ENCODE measurements around the gene FNDC11. TPM values are rescaled to one million over a fixed set of nuclear protein-coding genes. Genes with fewer than 3 reads are reported as not detected.
"Not testable (repeated sequence)": the region's sequence is repeated elsewhere in the genome, so short reads cannot be mapped to it uniquely, and the experiment has no call there.

FNDC11 gene
- total and polyA plus RNA-seq, 4 donors: 0.93 to 1.1 (median 1.0) TPM

GRCh38 chr20:63566395-63567135, 12.6 kb downstream of the FNDC11 start:
- Histone ChIP-seq H3K4me3 (ENCODE audit: low read depth, low read length) (no peak overlapping the region), H3K27me3 (ENCODE audit: control insufficient read depth, insufficient read depth, low read length) (no peaks in the 10 kb centered on the region), H3K9me3 (ENCODE audit: control insufficient read depth, insufficient read depth, low read length) (no peaks in the 10 kb centered on the region), H3K27ac (ENCODE audit: low read depth, low read length) (no peak overlapping the region), H3K36me3 (ENCODE audit: control insufficient read depth, insufficient read depth, low read length) (peaks cover 61% of the 10 kb centered on the region), H3K4me1 (ENCODE audit: control insufficient read depth, insufficient read depth, low read length) (peaks cover 3% of the 10 kb centered on the region)
- no peak for DNase-seq (ENCODE audit: low read depth in 4 of 6, low spot score in 6 of 6)
- WGBS (ENCODE audit: insufficient coverage): 89% methylated on average over 45 of the region's 46 CpGs

DNA sequence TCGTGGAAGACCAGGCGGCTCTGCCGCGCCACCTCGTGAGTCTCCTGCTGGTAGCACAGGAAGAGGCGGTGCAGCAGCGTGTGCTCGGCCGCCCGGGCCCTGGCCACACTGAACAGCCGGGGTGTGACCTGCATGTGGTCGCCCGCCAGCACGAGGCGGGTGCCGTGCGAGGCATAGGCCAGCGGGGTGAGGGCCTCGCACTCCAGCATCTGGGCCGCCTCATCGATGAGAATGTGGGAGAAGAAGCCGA, 13.1 kb downstream of the FNDC11 start:
- Histone ChIP-seq H3K4me1 (ENCODE audit: control insufficient read depth, insufficient read depth, low read length) (peaks cover 3% of the 10 kb centered on the region), H3K4me3 (ENCODE audit: low read depth, low read length) (no peak overlapping the region), H3K36me3 (ENCODE audit: control insufficient read depth, insufficient read depth, low read length) (peaks cover 61% of the 10 kb centered on the region), H3K27me3 (ENCODE audit: control insufficient read depth, insufficient read depth, low read length) (no peaks in the 10 kb centered on the region), H3K9me3 (ENCODE audit: control insufficient read depth, insufficient read depth, low read length) (no peaks in the 10 kb centered on the region), H3K27ac (ENCODE audit: low read depth, low read length) (no peak overlapping the region)
- DNase-seq (ENCODE audit: low read depth in 4 of 6, low spot score in 6 of 6): no peak
- 96% methylated on average over 22 of the region's 22 CpGs for WGBS (ENCODE audit: insufficient coverage)

DNA sequence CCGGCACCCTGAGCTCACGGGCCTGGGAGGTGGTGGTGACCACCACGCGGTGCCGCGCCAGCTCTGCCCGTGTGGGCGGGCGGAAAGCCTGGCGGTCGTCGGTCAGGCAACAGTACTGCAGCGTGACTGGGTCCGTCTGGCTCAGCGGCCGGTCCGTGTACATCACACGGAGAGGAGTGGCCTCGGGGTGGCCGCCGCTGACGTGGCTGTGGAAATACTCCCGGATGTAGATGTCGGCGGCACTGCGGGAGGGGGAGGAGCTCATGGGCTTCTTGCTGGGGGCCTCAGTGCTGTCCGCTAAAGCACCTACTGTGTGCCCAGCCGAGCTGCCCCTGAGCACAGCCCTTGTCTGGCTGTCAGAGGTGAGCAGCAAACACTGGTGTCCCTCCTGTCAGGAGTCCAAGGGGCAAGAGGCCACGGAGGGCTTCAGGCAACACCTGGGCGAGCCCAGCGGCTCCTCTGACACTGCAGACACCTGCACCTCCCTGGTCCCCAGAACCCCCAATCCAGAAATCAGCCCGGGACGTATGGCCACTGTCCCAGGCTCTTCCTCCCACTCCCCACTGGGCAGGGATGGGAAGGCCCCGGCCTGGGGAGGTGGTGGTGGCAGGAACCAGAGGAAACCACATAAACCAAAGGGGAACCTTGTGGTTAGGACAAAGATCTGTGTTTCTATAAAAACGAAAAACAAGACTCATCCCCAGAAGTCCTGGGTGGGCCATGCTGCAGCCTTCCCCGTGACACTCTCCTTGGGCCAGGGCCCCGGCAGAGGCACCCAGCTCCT, 13.6 kb downstream of the FNDC11 start:
- Histone ChIP-seq H3K9me3 (ENCODE audit: control insufficient read depth, insufficient read depth, low read length) (no peaks in the 10 kb centered on the region), H3K27ac (ENCODE audit: low read depth, low read length) (no peak overlapping the region), H3K36me3 (ENCODE audit: control insufficient read depth, insufficient read depth, low read length) (peaks cover 61% of the 10 kb centered on the region), H3K4me1 (ENCODE audit: control insufficient read depth, insufficient read depth, low read length) (peaks cover 3% of the 10 kb centered on the region), H3K4me3 (ENCODE audit: low read depth, low read length) (no peak overlapping the region), H3K27me3 (ENCODE audit: control insufficient read depth, insufficient read depth, low read length) (no peaks in the 10 kb centered on the region)
- WGBS (ENCODE audit: insufficient coverage): 90% methylated on average over 32 of the region's 37 CpGs
- no peak for DNase-seq (ENCODE audit: low read depth in 4 of 6, low spot score in 6 of 6)

DNA sequence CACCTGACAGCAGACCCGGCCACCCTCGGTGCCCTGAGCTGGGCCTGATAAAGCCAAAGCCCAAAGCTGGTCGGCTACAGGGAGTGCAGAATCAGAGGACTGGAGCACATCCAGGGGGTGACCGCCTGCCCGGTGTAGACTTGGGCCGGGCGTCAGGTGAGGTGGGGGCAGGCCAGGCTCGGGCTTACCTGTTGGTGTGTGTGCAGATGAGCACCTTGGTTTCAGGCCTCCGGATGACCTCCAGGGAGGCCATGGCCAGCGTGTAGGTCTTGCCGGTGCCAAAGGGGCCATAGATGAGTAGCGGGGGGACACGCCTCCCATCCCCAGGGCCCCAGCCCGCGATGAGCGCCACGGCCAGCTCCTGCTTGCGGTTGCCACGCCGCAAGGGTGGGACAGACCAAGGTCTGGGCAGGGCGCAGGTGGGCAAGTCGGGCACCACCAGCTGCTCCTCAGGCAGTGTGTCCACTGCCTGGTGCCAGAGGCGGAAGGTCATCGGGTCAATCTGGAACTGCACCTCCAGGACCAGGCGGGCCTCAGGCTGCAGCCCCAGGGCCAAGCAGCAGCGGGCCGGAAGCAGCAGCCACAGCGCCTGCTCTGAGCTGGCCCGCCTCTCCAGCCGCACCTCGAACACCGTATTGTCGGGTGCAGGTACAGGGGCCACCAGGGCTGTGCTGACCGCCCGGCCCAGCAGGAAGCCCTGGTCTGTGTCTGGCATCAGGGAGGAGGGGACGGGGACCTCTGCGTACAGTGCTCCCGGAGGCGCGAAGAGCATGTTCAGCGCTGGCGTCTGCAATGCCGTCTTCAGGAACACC, 14.4 kb downstream of the FNDC11 start:
- Histone ChIP-seq H3K4me1 (ENCODE audit: control insufficient read depth, insufficient read depth, low read length) (peaks cover 11% of the 10 kb centered on the region), H3K36me3 (ENCODE audit: control insufficient read depth, insufficient read depth, low read length) (peaks cover 57% of the 10 kb centered on the region), H3K27me3 (ENCODE audit: control insufficient read depth, insufficient read depth, low read length) (peaks cover under 1% of the 10 kb centered on the region), H3K4me3 (ENCODE audit: low read depth, low read length) (no peak overlapping the region), H3K27ac (ENCODE audit: low read depth, low read length) (no peak overlapping the region), H3K9me3 (ENCODE audit: control insufficient read depth, insufficient read depth, low read length) (no peaks in the 10 kb centered on the region)
- 85% methylated on average over 43 of the region's 43 CpGs for WGBS (ENCODE audit: insufficient coverage)
- DNase-seq (ENCODE audit: low read depth in 4 of 6, low spot score in 6 of 6): no peak

DNA sequence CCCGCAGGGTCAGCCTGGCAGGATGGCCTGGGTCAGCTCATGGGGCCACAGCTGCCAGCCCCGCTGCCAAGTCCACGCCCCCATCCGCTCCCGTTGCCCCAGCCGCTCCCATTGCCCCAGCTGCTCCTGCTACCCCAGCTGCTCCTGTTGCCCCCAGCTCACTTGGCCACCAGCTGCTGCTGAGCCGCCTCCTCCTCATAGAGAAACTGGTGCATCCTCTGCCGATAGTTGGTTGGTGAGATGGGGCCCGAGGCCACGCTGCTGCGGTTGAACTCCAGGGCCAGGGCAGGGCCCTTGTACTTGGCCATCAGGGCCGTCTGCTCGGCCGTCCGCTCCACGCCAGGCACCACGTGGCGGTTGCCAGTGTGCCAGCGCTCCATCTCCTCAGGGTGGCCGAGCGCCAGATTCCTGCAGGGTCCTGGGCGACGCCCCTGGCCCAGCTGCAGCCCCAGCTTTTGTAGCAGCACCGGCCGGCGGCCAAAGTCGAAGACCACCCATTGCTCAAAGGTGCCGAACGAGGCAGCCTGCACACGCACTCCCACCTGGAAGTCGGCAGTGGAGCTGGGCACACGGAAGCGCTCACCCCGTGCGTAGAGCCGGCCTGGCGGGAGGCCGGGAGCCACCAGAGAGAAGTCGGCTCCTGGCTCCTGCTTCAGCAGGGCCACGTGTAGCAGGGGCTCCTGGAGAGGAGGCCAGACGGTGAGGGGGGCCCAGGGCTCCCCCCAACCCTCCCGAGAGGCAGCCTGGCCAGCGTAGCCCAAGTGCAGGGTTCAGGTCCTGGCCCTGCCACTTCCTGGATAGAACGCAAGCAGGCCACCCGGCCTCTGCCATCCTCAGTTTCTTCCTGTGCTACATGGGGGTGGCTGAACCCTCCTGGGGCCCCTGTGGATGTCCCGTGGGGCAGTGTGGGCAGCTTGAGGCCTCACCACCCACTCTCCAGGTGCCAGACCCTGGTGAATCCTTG, 15.3 kb downstream of the FNDC11 start:
- no peak overlapping the region for H3K4me3 ChIP-seq (ENCODE audit: low read depth, low read length)
- H3K4me1 ChIP-seq (ENCODE audit: control insufficient read depth, insufficient read depth, low read length): peaks cover 17% of the 10 kb centered on the region
- DNase-seq (ENCODE audit: low read depth in 4 of 6, low spot score in 6 of 6): peak in 2 of 6 donors; percentile 22 to 29
- peaks cover 4% of the 10 kb centered on the region for H3K27me3 ChIP-seq (ENCODE audit: control insufficient read depth, insufficient read depth, low read length)
- no peak overlapping the region for H3K27ac ChIP-seq (ENCODE audit: low read depth, low read length)
- WGBS (ENCODE audit: insufficient coverage): 56% methylated on average over 45 of the region's 46 CpGs
- peaks cover 48% of the 10 kb centered on the region for H3K36me3 ChIP-seq (ENCODE audit: control insufficient read depth, insufficient read depth, low read length)
- no peaks in the 10 kb centered on the region for H3K9me3 ChIP-seq (ENCODE audit: control insufficient read depth, insufficient read depth, low read length)

GRCh38 chr20:63570281-63571086, 16.5 kb downstream of the FNDC11 start:
- Histone ChIP-seq H3K4me3 (ENCODE audit: low read depth, low read length) (no peak overlapping the region), H3K36me3 (ENCODE audit: control insufficient read depth, insufficient read depth, low read length) (peaks cover 36% of the 10 kb centered on the region), H3K4me1 (ENCODE audit: control insufficient read depth, insufficient read depth, low read length) (peaks cover 21% of the 10 kb centered on the region), H3K9me3 (ENCODE audit: control insufficient read depth, insufficient read depth, low read length) (no peaks in the 10 kb centered on the region), H3K27me3 (ENCODE audit: control insufficient read depth, insufficient read depth, low read length) (peaks cover 6% of the 10 kb centered on the region), H3K27ac (ENCODE audit: low read depth, low read length) (no peak overlapping the region)
- WGBS (ENCODE audit: insufficient coverage): 89% methylated on average over 27 of the region's 28 CpGs
- DNase-seq (ENCODE audit: low read depth in 4 of 6, low spot score in 6 of 6): no peak

GRCh38 chr20:63571087-63571478, 17.1 kb downstream of the FNDC11 start:
- H3K27ac ChIP-seq (ENCODE audit: low read depth, low read length); H3K27me3 ChIP-seq (ENCODE audit: control insufficient read depth, insufficient read depth, low read length); H3K4me3 ChIP-seq (ENCODE audit: low read depth, low read length); DNase-seq (ENCODE audit: low read depth in 4 of 6, low spot score in 6 of 6); H3K9me3 ChIP-seq (ENCODE audit: control insufficient read depth, insufficient read depth, low read length): not testable (repeated sequence)
- Histone ChIP-seq H3K4me1 (ENCODE audit: control insufficient read depth, insufficient read depth, low read length) (peaks cover 21% of the 10 kb centered on the region), H3K36me3 (ENCODE audit: control insufficient read depth, insufficient read depth, low read length) (peaks cover 30% of the 10 kb centered on the region)
- WGBS (ENCODE audit: insufficient coverage): no CpG with 5 or more reads among the region's 11 CpGs

DNA sequence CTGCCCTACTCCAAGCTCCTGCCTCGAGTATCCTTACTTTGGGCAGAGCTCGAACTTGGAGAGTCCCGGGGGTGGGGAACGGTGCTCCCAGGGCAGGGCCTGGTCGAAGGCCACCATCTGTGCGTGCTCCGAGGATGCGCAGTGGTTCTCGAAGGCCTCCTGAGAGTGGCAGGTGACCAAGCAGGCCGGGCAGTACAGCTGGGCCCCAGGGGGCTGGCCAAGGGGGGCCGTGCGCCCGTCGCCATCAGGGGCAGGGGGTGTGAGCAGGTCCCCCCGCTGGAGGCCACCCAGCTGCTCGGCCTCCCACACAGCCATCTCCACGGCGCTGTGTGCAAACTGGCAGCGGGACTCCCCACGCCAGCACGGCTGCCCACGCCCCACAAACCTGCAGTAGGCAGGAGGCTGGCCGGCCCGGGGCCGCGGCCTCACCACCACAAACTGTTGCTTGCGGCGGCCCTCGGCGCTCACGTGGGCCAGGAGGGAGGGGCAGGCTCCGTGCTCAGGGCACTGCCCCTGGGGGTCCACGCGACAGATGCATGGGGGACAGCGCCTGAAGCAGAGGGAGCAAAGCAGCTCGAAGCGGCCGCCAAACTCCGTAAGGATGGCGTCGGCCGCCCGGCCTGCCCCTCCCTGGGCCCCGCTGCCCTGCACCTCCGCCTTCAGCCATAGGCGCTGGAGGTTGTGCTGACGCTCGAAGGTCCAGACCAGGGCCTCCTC, 18.3 kb downstream of the FNDC11 start:
- Histone ChIP-seq H3K27ac (ENCODE audit: low read depth, low read length) (no peak overlapping the region), H3K9me3 (ENCODE audit: control insufficient read depth, insufficient read depth, low read length) (no peaks in the 10 kb centered on the region), H3K27me3 (ENCODE audit: control insufficient read depth, insufficient read depth, low read length) (peaks cover 6% of the 10 kb centered on the region), H3K4me1 (ENCODE audit: control insufficient read depth, insufficient read depth, low read length) (peaks cover 22% of the 10 kb centered on the region), H3K4me3 (ENCODE audit: low read depth, low read length) (no peak overlapping the region), H3K36me3 (ENCODE audit: control insufficient read depth, insufficient read depth, low read length) (peaks cover 22% of the 10 kb centered on the region)
- no peak for DNase-seq (ENCODE audit: low read depth in 4 of 6, low spot score in 6 of 6)
- WGBS (ENCODE audit: insufficient coverage): 88% methylated on average over 48 of the region's 48 CpGs
